Gastroesophageal sphincter (tissue), 4 donors: ENCODE data around the gene CACNG7. TPM values are rescaled to one million over a fixed set of nuclear protein-coding genes. Genes with fewer than 3 reads are reported as not detected.

ENCODE experiments used
- ATAC-seq: fragments of 150-250 bp; one replicate; pipeline ENCODE4 v1.9.1; 2016; ENCODE audit warnings: mild to moderate bottlenecking, moderate library complexity
- H3K27ac ChIP-seq, 4 donors: fragments of 200-600 bp; sonication (generic) in 3 of 4; 1 replicate in 3 of 4; 2 replicates in 1 of 4; pipeline ENCODE4 v1.5.1; 2016 to 2019
- H3K27me3 ChIP-seq: fragments of 200-600 bp; sonication (generic); one replicate; pipeline ENCODE4 v1.5.1; 2019
- H3K36me3 ChIP-seq, 2 donors: fragments of 200-600 bp; sonication (generic); one replicate each; pipeline ENCODE4 v1.5.1; 2019; ENCODE audit warnings: control low read depth in 1 of 2
- H3K4me1 ChIP-seq, 3 donors: fragments of 200-600 bp; sonication (generic); 1 replicate in 2 of 3; 2 replicates in 1 of 3; pipeline ENCODE4 v1.5.1; 2016 to 2019; ENCODE audit warnings: control low read depth in 2 of 3
- H3K4me3 ChIP-seq, 2 donors: fragments of 200-600 bp; sonication (generic); one replicate each; pipeline ENCODE4 v1.5.1; 2019; ENCODE audit warnings: mild to moderate bottlenecking in 1 of 2, moderate library complexity in 1 of 2
- H3K9me3 ChIP-seq, 3 donors: fragments of 200-600 bp; sonication (generic); one replicate each; pipeline ENCODE4 v1.5.1; 2017 to 2019; ENCODE audit warnings: control low read depth in 2 of 3
- EP300 ChIP-seq: sonication (generic); formaldehyde crosslinking; IDR thresholded peaks from one replicate; pipeline ENCODE4 v1.6.1; 2017; ENCODE audit warnings: antibody characterized with exemption, mild to moderate bottlenecking
- POLR2A ChIP-seq, 2 donors: fragments of 450-650 bp; IDR thresholded peaks; one replicate each; pipeline ENCODE4 v1.6.1; 2017; ENCODE audit warnings: antibody characterized with exemption in 2 of 2, mild to moderate bottlenecking in 2 of 2, moderate library complexity in 1 of 2
- POLR2AphosphoS5 ChIP-seq: sonication (generic); formaldehyde crosslinking; IDR thresholded peaks from one replicate; pipeline ENCODE4 v1.6.1; 2017; ENCODE audit warnings: antibody characterized with exemption
- WGBS, 2 donors: methylation state at CpG; one replicate each; pipeline ENCODE4 v1.1.5; 2018; ENCODE audit warnings: low coverage in 1 of 2; 5-methylcytosine and 5-hydroxymethylcytosine counted together
- total RNA-seq, 4 donors: library from RNA; depleted of rRNA; stranded (reverse); fragments of >200 nt; gene quantifications; one replicate each; pipeline ENCODE4 v1.1.0, GENCODE V29; 2016
- TF ChIP-seq, protein P1 (sequence below), 4 experiments: fragments of 200-600 bp in 2 of 4; fragments of 450-650 bp in 2 of 4; sonication (generic) in 1 of 4; IDR thresholded peaks; one replicate each; pipeline ENCODE4 v1.5.1; 2017 to 2019; ENCODE audit warnings: antibody characterized with exemption in 4 of 4, mild to moderate bottlenecking in 2 of 4, moderate library complexity in 2 of 4

The CACNG7 gene
- total RNA-seq, 4 donors from 2014 or later, result not detected

DNA sequence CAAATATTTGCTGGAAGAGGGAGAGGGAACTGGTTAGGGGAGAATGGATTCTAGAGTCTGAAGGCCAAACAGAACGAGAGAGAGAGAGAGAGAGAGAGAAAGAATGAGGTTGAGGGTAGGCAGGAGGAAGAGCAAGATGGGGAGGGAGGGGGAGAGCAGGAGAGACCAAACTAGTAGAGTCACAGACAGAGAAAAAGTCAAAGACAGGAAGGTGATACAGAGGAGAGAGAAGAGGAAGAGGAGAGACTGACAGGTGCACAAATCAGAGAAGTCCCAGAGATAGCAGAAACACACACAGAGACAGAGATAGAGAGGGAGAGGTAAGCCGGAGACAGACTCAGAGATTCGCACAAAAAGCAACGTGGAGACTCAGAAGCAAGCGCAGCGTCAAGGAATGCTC, 76.8 kb downstream of the CACNG7 start:
- no peak overlapping the region for H3K27ac ChIP-seq
- H3K36me3 ChIP-seq, result no peaks in the 10 kb centered on the region
- no peak for TF ChIP-seq EP300
- TF ChIP-seq POLR2AphosphoS5, result no peak
- no peak for TF ChIP-seq POLR2A (IDR thresholded peaks at IDR 0.05)
- H3K9me3 ChIP-seq, result no peaks in the 10 kb centered on the region
- WGBS, 2 donors, result 72 to 85% methylated on average over 6 of the region's 6 CpGs
- H3K4me1 ChIP-seq, result peaks cover 0 to 22% (median 3%) of the 10 kb centered on the region in 3 donors
- H3K4me3 ChIP-seq, result no peak overlapping the region
- peaks cover 73% of the 10 kb centered on the region for H3K27me3 ChIP-seq
- ATAC-seq, result no peak

DNA sequence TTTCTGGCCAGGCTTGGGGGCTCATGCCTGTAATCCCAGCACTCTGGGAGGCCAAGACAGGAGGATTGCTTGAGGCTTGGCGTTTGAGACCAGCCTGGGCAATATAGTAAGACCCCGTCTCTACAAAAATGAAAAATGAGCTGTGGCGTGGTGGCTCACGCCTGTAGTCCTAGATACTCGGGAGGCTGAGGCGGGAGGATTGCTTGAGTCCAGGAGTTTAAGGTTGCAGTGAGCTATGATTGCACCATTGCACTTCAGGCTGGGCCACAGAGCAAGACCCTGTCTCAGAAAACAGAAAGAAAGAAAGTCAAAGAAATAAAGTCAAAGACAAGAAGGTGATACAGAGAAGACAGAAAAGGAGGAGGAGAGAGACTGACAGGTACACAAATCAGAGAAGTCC, 79.9 kb downstream of the CACNG7 start:
- ATAC-seq, result no peak
- Histone ChIP-seq H3K27ac (no peak overlapping the region), H3K36me3 (no peaks in the 10 kb centered on the region), H3K4me3 (no peak overlapping the region), H3K4me1 (peaks cover 0 to 19% (median 4%) of the 10 kb centered on the region in 3 donors), H3K27me3 (peaks cover 74% of the 10 kb centered on the region), H3K9me3 (no peaks in the 10 kb centered on the region)
- TF ChIP-seq POLR2AphosphoS5 (no peak), POLR2A (IDR thresholded peaks at IDR 0.05) (no peak), EP300 (no peak)
- TF ChIP-seq, protein P1, sequence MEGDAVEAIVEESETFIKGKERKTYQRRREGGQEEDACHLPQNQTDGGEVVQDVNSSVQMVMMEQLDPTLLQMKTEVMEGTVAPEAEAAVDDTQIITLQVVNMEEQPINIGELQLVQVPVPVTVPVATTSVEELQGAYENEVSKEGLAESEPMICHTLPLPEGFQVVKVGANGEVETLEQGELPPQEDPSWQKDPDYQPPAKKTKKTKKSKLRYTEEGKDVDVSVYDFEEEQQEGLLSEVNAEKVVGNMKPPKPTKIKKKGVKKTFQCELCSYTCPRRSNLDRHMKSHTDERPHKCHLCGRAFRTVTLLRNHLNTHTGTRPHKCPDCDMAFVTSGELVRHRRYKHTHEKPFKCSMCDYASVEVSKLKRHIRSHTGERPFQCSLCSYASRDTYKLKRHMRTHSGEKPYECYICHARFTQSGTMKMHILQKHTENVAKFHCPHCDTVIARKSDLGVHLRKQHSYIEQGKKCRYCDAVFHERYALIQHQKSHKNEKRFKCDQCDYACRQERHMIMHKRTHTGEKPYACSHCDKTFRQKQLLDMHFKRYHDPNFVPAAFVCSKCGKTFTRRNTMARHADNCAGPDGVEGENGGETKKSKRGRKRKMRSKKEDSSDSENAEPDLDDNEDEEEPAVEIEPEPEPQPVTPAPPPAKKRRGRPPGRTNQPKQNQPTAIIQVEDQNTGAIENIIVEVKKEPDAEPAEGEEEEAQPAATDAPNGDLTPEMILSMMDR (IDR thresholded peaks at IDR 0.05), result no peak
- WGBS, 2 donors, result 85% methylated on average over 6 of the region's 6 CpGs; no CpG with 5 or more reads in 1 of the 2 donors

- H3K27me3 ChIP-seq, result peaks cover 74% of the 10 kb centered on the region
- no peak for ATAC-seq
- no peak overlapping the region for H3K27ac ChIP-seq
- H3K9me3 ChIP-seq, result no peaks in the 10 kb centered on the region
- no peak for TF ChIP-seq POLR2AphosphoS5
- TF ChIP-seq, protein P1 (IDR thresholded peaks at IDR 0.05), result no peak
- no peak for TF ChIP-seq POLR2A (IDR thresholded peaks at IDR 0.05)
- no peak for TF ChIP-seq EP300
- no peaks in the 10 kb centered on the region for H3K36me3 ChIP-seq
- peaks cover 0 to 19% (median 4%) of the 10 kb centered on the region in 3 donors for H3K4me1 ChIP-seq
- H3K4me3 ChIP-seq, result no peak overlapping the region
- WGBS, 2 donors, result 45 to 50% methylated on average over 9 to 10 of the region's 22 CpGs
Measured at GRCh38 chr19:53989600-53990533, 80.8 kb downstream of the CACNG7 start.

DNA sequence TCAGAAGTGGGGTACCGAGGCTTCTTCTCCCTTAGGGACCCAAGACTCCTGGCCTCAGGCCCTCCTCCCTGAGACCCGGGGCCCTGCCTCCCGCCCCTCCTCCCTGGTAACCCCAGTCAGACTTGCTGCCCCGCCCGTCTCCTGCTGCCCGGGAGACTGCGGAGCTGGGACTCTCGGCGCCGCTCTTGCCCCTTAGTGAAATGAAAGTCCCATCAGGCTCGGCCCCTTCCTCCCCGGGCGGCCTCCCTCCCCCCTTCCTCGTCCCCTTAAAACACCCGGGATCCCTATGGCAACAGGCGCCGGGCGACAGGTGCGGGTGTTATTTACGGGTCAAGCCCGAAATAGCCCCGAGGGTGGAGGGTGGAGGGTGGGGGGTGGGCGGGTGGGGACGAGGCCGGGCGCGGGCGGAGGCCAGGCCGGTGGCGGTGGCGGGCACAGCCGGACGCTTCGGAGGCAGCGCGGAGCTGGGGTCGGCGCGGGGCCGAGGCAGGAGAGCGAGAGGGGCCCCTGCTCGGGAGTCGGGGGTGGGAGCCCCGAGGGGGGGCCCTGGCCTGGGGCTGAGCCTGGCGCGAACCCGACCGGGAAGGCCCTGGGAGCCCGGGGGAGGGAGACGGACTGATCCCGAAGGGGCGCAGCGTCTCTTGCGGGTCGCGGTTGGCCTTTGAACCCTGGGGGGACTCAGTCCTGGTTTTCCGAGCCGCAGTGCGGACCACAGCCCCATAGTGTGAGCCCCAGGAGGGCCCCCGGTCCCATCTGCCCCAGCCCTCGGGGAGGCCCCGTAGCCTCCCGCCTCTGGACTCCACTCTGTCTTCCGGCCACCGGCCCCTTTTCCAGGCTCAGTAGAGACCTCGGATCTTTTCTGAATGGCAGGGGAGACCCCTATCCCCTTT, 82.4 kb downstream of the CACNG7 start, which contains the start of gene CACNG6:
Gene CACNG6 (plus strand): TSS at position 414 of the 890 bp plus-strand sequence. CDS start 1,241 bp downstream, outside the sequence.
- TF ChIP-seq POLR2AphosphoS5, result no peak
- TF ChIP-seq, protein P1 (IDR thresholded peaks at IDR 0.05), result no peak
- no peak for TF ChIP-seq POLR2A (IDR thresholded peaks at IDR 0.05)
- no peak for TF ChIP-seq EP300
- Histone ChIP-seq H3K4me1 (peaks cover 0 to 19% (median 4%) of the 10 kb centered on the region in 3 donors), H3K27ac (no peak within 1 kb of the TSS), H3K36me3 (no peaks in the 10 kb centered on the region), H3K9me3 (no peaks in the 10 kb centered on the region), H3K4me3 (peak within 1 kb of the TSS in 1 of 2 donors; percentile 53), H3K27me3 (peaks cover 86% of the 10 kb centered on the region)
- ATAC-seq, result no peak
- WGBS, 2 donors, result 37 to 47% methylated on average over 2 to 3 of the region's 66 CpGs

- no peak overlapping the region for H3K27ac ChIP-seq
- peaks cover 0 to 19% (median 4%) of the 10 kb centered on the region in 3 donors for H3K4me1 ChIP-seq
- no peak for TF ChIP-seq POLR2AphosphoS5
- TF ChIP-seq, protein P1 (IDR thresholded peaks at IDR 0.05), result no peak
- TF ChIP-seq POLR2A (IDR thresholded peaks at IDR 0.05), result no peak
- no peak for TF ChIP-seq EP300
- 58 to 76% methylated on average over 4 to 5 of the region's 9 CpGs for WGBS, 2 donors
- no peak for ATAC-seq
- peaks cover 88% of the 10 kb centered on the region for H3K27me3 ChIP-seq
- H3K36me3 ChIP-seq, result no peaks in the 10 kb centered on the region
- H3K9me3 ChIP-seq, result no peaks in the 10 kb centered on the region
- no peak overlapping the region for H3K4me3 ChIP-seq
Measured at GRCh38 chr19:53992211-53992610, 83.1 kb downstream of the CACNG7 start.
